Measurements from ENCODE around the gene ARHGAP26.

ARHGAP26 gene

DNA sequence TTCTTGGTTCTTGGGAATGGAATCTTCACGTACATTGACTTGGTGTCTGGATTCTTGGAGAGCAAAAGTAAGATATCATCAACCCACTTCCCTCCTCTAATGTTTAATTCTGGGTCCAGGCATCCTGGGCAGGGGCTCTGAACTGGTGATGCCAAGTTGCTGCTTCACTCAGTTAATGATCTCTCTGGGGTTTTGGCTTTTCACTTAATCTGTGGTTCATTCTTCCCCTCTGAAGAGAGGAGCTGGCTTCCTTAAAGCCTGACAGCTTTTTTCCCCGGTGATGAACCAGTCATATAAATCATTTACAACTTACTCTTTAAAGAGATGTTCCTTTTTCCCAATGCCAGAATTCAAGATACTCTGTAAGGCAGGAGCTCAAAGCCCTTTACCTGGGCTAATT is 65.9 kb downstream of the ARHGAP26 start:
- no peaks in the 10 kb centered on the region for H3K9me2 ChIP-seq (replicated peaks; ENCODE audit: control insufficient read depth, low read length)
- no peaks in the 10 kb centered on the region for H3K9me3 ChIP-seq (ENCODE audit: control insufficient read depth, insufficient read depth, low read length)
- H3K27me3 ChIP-seq (ENCODE audit: control insufficient read depth, low read length) = peaks cover 24% of the 10 kb centered on the region
- H3K4me3 ChIP-seq (ENCODE audit: low read length) = no peak overlapping the region
- H3K36me3 ChIP-seq (ENCODE audit: control insufficient read depth, low read length) = no peaks in the 10 kb centered on the region
- H3K27ac ChIP-seq (ENCODE audit: low read depth, low read length) = no peak overlapping the region
- H3K4me1 ChIP-seq (ENCODE audit: control insufficient read depth, low read length) = no peaks in the 10 kb centered on the region
- H3K4me2 ChIP-seq (ENCODE audit: low read length) = no peak overlapping the region
- H4K20me1 ChIP-seq (ENCODE audit: control insufficient read depth, insufficient read depth, low read depth, low read length) = no peaks in the 10 kb centered on the region
- TF ChIP-seq, protein P1, sequence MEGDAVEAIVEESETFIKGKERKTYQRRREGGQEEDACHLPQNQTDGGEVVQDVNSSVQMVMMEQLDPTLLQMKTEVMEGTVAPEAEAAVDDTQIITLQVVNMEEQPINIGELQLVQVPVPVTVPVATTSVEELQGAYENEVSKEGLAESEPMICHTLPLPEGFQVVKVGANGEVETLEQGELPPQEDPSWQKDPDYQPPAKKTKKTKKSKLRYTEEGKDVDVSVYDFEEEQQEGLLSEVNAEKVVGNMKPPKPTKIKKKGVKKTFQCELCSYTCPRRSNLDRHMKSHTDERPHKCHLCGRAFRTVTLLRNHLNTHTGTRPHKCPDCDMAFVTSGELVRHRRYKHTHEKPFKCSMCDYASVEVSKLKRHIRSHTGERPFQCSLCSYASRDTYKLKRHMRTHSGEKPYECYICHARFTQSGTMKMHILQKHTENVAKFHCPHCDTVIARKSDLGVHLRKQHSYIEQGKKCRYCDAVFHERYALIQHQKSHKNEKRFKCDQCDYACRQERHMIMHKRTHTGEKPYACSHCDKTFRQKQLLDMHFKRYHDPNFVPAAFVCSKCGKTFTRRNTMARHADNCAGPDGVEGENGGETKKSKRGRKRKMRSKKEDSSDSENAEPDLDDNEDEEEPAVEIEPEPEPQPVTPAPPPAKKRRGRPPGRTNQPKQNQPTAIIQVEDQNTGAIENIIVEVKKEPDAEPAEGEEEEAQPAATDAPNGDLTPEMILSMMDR (IDR thresholded peaks at IDR 0.05; ENCODE audit: low read depth, low read length, poor library complexity, severe bottlenecking) = no peak
- TF ChIP-seq EZH2phosphoT487 (IDR thresholded peaks at IDR 0.05; ENCODE audit: borderline replicate concordance, low read length) = no peak
- no peaks in the 10 kb centered on the region for H3F3A ChIP-seq (ENCODE audit: control insufficient read depth, insufficient read depth)
- no peaks in the 10 kb centered on the region for H3K79me2 ChIP-seq (ENCODE audit: control insufficient read depth, low read length)

DNA sequence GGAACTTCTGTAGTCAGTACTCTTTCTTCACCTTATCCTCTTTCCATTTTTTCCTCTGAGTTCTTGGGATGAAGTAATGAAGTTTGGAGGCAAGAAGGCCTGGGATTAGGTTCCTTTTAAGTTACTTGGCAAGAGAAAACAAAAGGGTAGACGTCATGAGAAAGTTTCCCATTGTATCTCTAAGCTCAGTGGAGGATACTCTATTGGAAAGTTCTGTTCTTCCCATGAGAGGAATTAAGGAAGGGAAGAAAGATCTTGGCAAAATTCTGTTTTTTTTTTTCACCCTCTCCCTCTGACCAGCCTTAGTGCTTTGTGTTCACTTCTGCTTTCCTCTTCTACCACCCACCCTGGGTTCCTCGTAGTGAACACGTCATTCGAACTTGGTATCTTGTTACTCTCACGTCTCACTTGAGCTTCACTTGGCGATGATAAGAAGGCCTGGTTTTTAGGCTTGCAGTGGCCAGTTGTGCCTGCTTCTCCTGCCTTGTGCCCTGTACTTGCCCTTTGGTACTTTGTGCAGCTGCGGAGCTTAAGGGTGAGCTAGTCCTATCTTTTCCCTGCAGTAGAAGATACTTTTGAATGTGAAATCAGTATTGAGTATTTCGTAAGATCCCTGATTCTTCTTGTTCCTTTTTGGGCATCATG is 67.0 kb downstream of the ARHGAP26 start:
- Histone ChIP-seq H3K27ac (ENCODE audit: low read depth, low read length) (no peak overlapping the region), H3K79me2 (ENCODE audit: control insufficient read depth, low read length) (no peaks in the 10 kb centered on the region), H3K4me1 (ENCODE audit: control insufficient read depth, low read length) (no peaks in the 10 kb centered on the region), H3K36me3 (ENCODE audit: control insufficient read depth, low read length) (no peaks in the 10 kb centered on the region), H3K9me2 (replicated peaks; ENCODE audit: control insufficient read depth, low read length) (no peaks in the 10 kb centered on the region), H3K27me3 (ENCODE audit: control insufficient read depth, low read length) (peaks cover 24% of the 10 kb centered on the region), H3K9me3 (ENCODE audit: control insufficient read depth, insufficient read depth, low read length) (no peaks in the 10 kb centered on the region), H3F3A (ENCODE audit: control insufficient read depth, insufficient read depth) (no peaks in the 10 kb centered on the region), H3K4me3 (ENCODE audit: low read length) (no peak overlapping the region), H4K20me1 (ENCODE audit: control insufficient read depth, insufficient read depth, low read depth, low read length) (no peaks in the 10 kb centered on the region), H3K4me2 (ENCODE audit: low read length) (no peak overlapping the region)
- no peak for TF ChIP-seq EZH2phosphoT487 (IDR thresholded peaks at IDR 0.05; ENCODE audit: borderline replicate concordance, low read length)
- TF ChIP-seq, protein P1 (IDR thresholded peaks at IDR 0.05; ENCODE audit: low read depth, low read length, poor library complexity, severe bottlenecking) = no peak

DNA sequence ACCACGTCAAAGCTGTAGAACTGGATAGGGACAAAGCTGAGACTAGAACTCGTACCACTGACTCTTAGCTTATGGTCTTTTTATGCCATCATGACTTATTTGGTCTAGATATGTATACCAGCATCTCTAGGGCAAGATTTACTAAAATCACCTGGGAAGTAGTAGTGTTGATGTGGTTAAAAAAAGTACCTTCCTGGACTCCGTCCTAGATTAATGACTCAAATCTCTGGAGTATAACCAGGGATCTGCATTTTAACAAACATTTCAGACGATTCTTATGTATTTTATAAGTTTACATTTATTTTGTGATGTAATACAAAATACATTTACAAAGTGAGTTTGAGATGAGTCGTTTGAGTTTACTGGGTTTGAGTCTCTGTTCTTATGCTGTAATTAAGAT is 68.7 kb downstream of the ARHGAP26 start:
- H3K4me2 ChIP-seq (ENCODE audit: low read length) = no peak overlapping the region
- H3F3A ChIP-seq (ENCODE audit: control insufficient read depth, insufficient read depth) = no peaks in the 10 kb centered on the region
- no peaks in the 10 kb centered on the region for H3K9me3 ChIP-seq (ENCODE audit: control insufficient read depth, insufficient read depth, low read length)
- H3K36me3 ChIP-seq (ENCODE audit: control insufficient read depth, low read length) = no peaks in the 10 kb centered on the region
- H3K27ac ChIP-seq (ENCODE audit: low read depth, low read length) = no peak overlapping the region
- no peaks in the 10 kb centered on the region for H4K20me1 ChIP-seq (ENCODE audit: control insufficient read depth, insufficient read depth, low read depth, low read length)
- H3K79me2 ChIP-seq (ENCODE audit: control insufficient read depth, low read length) = no peaks in the 10 kb centered on the region
- H3K9me2 ChIP-seq (replicated peaks; ENCODE audit: control insufficient read depth, low read length) = no peaks in the 10 kb centered on the region
- no peak for TF ChIP-seq EZH2phosphoT487 (IDR thresholded peaks at IDR 0.05; ENCODE audit: borderline replicate concordance, low read length)
- TF ChIP-seq, protein P1 (IDR thresholded peaks at IDR 0.05; ENCODE audit: low read depth, low read length, poor library complexity, severe bottlenecking) = no peak
- no peak overlapping the region for H3K4me3 ChIP-seq (ENCODE audit: low read length)
- peaks cover 31% of the 10 kb centered on the region for H3K27me3 ChIP-seq (ENCODE audit: control insufficient read depth, low read length)
- H3K4me1 ChIP-seq (ENCODE audit: control insufficient read depth, low read length) = no peaks in the 10 kb centered on the region

Measured in DOHH2 (cell line).